PC-9 (cell line): Measurements from ENCODE around the gene TMPRSS11A.
A peak's percentile ranks its signal among the peaks of the same experiment; 100 is the strongest.

Source experiments
- EZH2 ChIP-seq: fragments of 200-600 bp; sonication (generic); IDR thresholded peaks from 2 replicates; pipeline ENCODE4 v1.8.0; 2017; ENCODE audit warnings: antibody characterized with exemption, low read depth
- TF ChIP-seq, protein P1 (sequence below): fragments of 200-600 bp; sonication (generic); conservative IDR thresholded peaks from 2 replicates; pipeline ENCODE4 v1.6.1; 2017; ENCODE audit warnings: mixed run types, antibody characterized with exemption, mild to moderate bottlenecking, moderate library complexity

GRCh38 chr4:67909905-67910584, 53.2 kb downstream of the TMPRSS11A start:
- TF ChIP-seq, protein P1, sequence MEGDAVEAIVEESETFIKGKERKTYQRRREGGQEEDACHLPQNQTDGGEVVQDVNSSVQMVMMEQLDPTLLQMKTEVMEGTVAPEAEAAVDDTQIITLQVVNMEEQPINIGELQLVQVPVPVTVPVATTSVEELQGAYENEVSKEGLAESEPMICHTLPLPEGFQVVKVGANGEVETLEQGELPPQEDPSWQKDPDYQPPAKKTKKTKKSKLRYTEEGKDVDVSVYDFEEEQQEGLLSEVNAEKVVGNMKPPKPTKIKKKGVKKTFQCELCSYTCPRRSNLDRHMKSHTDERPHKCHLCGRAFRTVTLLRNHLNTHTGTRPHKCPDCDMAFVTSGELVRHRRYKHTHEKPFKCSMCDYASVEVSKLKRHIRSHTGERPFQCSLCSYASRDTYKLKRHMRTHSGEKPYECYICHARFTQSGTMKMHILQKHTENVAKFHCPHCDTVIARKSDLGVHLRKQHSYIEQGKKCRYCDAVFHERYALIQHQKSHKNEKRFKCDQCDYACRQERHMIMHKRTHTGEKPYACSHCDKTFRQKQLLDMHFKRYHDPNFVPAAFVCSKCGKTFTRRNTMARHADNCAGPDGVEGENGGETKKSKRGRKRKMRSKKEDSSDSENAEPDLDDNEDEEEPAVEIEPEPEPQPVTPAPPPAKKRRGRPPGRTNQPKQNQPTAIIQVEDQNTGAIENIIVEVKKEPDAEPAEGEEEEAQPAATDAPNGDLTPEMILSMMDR, result peak; percentile 76
- TF ChIP-seq EZH2, result no peak
